ENCODE results near the gene METTL22.

The METTL22 gene

GRCh38 chr16:8634991-8635736 lies 13.7 kb downstream of the METTL22 start:
- DNase-seq = peak; percentile 56

GRCh38 chr16:8639694-8640093 lies 18.2 kb downstream of the METTL22 start:
- no peak for DNase-seq

DNA sequence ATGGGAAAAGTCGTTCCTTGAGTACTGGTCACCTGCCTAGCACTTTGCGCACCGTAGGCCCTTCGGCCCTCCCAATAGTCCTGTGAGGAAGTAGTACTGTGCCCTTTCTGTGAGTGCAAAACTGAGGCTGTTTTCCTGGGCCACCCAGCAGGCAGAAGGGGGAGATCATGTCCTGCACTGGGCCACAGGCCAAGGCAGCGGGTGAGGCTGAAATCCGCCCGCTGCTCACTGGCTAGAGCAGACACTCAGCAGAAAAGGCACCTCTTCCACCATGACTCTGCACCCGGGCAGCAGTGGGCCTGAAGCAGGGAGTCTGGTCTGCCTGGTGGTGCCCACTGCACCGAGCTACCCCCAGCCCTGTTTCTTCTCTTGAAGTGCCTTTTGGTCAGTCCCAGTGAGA lies 20.2 kb downstream of the METTL22 start:
- DNase-seq = no peak

GRCh38 chr16:8642146-8642545 lies 20.6 kb downstream of the METTL22 start:
- DNase-seq = no peak

- no peak for DNase-seq
These were observed 23.0 kb downstream of the METTL22 start for GRCh38 chr16:8644211-8645140.

DNA sequence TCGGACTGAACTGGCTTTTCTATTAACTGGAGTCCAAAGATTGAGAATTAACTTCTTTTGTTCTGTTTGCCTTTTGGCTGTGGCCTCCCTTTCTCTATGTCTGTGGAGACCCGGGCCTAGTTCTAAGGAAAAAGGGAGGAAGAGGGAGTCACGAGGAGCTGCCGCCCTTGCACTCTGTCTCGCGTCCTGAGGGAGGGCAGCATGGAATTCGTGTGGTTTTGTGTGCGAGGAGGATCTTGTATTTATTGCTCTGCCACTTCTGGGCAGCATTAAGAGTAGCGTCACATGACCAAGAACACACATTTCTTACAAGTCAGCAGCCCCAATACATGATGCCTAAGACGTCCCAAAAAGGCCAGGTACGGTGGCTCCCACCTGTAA lies 23.6 kb downstream of the METTL22 start:
- no peak for DNase-seq

- DNase-seq = no peak
These were observed 24.3 kb downstream of the METTL22 start for GRCh38 chr16:8645831-8646230.

- DNase-seq = no peak
These were observed 25.0 kb downstream of the METTL22 start for GRCh38 chr16:8646326-8647053.

- no peak for DNase-seq
These were observed 26.3 kb downstream of the METTL22 start for GRCh38 chr16:8647721-8648318.

GRCh38 chr16:8648877-8649276 lies 27.4 kb downstream of the METTL22 start:
- no peak for DNase-seq

DNA sequence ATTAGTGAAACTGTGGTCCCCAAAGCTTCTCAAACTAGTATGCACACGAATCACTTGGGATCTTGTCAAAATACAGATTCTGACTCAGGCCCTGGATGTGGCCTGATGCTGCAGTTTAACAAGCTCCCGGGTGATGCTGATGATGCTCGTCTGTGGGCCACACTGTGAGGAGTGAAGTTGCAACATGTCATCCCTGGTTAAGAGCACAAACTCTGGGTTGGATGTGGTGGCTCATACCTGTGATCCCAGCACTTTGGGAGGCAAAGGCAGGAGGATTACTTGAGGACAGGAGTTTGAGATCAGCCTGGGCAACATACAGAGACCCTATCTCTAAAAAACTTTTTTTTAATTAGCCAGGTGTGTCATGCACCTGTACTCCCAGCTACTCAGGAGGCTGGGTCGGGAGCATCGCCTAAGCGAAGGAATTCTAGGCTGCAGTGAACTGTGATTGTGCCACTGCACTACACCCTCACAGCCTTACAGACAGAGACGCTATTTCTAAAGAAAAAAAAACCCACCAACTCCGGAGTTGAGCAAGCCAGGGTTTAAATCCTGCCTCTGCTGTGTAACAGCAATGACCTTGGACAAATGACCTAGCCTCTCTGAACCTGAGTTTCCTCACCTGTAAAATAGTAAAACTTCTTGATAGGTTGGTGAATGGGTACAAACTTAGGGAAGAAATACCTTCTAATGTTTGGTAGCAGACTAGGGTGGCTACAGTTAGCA lies 28.5 kb downstream of the METTL22 start:
- DNase-seq = no peak

DNA sequence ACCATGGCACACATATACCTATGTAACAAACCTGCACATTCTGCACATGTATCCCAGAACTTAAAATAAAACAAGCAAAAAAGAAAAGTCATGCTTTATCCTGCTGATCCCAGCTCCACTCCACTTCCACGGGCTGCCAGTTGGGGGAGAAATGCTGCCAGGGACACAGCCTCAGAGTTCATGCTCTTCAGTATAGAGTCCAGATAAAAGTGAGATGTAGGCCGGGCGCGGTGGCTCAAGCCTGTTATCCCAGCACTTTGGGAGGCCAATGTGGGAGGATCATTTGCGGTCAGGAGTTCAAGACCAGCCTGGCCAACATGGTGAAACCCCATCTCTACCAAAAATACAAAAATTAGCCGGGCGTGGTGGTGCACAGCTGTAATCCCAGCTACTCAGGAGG lies 30.5 kb downstream of the METTL22 start:
- DNase-seq = peak; percentile 50

DNA sequence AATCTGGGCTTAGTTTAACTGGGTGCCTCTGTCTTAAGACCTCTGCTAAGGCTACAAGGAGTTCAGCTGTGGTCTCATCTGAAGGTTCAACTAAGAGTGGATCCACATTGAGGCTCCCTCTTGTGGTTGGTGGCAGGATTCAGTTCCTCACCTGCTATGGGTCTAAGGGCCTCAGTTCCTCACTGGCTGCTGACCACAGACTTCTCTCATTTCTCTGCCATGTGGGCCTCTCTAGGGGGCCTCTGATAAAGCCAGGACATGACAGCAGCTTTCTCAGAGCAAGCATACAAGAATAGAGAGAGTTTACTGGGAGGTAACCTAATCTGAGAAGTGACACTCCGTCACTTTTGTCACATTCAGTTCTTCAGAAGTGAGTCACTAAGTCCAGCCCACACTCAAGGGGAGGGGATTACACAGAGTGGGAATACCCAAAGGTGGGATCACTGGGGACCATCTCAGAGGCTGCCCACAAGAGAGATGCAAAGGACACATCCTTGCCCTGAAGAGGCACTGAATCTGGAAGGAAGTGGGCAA lies 33.8 kb downstream of the METTL22 start:
- no peak for DNase-seq

DNA sequence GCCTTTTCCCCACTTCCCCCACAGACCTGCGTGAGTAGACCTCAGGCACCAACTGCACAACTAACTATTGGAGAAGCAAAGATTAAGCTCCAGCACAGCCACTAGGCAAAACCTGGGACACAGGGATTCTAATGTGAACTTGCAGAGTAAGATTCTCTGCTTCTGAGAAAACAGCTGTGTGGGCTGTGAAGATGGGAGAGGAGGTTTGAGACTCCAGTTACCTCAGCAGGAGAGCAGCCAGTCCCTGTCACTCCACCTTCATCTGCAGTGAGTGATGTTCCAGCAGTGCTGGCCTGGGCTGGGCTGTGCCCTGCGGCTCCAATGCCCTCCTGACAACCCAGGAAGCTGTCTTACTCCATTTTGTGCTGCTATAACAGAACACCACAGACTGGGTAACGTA lies 34.9 kb downstream of the METTL22 start:
- no peak for DNase-seq

GRCh38 chr16:8660841-8661301 lies 39.4 kb downstream of the METTL22 start:
- peak; percentile 79 for DNase-seq

GRCh38 chr16:8661703-8662102 lies 40.2 kb downstream of the METTL22 start:
- no peak for DNase-seq

- no peak for DNase-seq
These were observed 41.9 kb downstream of the METTL22 start for GRCh38 chr16:8663192-8664089.

DNA sequence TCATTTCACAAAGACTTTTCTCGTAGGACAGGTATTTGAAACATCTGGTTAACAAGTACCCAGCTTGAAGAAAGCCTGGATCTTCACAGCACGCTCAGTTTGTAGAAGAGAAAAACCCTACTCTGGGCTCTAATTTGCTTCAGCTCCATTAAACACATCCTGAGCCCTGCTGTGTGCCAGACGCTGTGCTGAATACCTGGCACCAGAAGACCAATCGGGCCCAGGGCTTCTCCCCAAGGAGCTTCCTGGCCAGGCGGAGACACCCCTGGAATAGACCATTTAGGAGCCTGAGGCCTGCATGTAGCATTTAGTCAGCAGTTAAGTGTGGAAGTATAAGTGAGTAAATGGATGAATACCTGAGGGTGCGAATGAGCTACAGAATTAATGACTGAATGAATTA lies 44.0 kb downstream of the METTL22 start:
- DNase-seq = no peak

GRCh38 chr16:8667492-8667891 lies 46.0 kb downstream of the METTL22 start:
- no peak for DNase-seq

DNA sequence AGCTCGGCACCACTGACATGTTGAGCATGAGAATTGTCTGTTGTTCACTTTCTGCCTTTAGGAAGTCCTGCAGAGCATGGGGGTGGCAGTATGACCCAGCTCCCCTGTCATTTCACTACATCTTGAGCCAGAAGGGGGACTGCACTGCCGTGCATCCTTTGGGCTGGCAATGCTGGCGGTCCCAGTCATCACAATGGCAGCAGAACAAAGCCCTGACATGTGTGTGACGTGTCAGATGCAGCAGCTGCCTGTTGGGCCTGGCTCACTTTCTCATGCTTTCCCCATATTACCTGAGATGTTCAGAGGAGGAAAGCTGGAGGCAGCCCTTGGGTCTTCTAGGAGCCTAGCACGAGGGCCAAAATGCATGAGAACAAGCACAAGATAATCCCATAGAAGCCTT lies 46.6 kb downstream of the METTL22 start:
- no peak for DNase-seq

DNA sequence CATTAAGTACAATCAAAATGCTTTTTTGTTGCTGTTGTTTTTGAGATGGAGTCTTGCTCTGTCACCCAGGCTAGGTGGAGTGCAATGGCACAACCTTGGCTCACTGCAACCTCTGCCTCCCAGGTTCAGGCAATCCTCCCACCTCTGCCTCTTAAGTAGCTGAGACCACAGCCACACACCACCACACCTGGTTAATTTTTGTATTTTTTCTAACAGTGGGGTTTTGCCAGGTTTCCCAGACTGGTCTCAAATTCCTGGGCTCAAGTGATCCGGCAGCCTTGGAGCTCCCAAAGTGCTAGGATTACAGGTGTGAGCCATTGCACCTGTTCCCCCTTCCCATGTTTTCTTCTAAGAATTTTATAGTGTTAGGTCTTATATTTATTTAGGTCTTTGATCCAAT lies 48.0 kb downstream of the METTL22 start:
- no peak for DNase-seq
